ENCODE measurements around the gene IFIT5. TPM values are rescaled to one million over a fixed set of nuclear protein-coding genes. Genes with fewer than 3 reads are reported as not detected.

The IFIT5 gene
- total RNA-seq, 2 experiments from 2014 or later: 25.2 to 25.9 TPM

DNA sequence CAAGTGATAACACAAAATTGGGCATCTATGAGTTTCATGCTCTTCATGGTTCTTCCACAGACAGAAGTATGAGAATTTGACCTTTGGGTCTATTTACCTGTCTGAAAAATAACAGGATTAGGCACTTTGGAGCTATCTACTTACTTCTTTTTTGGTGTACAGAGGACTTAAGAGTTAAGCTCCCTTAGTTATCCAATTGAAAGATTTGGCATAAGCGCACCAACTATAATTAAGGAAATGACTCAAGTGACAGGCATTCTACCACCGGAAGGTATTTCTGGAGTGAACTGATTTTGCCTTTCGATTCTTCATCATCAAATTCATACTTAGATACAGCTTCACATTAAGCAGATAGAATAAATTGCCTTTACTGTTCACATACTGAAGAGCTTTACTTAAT is 43.9 kb downstream of the IFIT5 start:
- Mint-ChIP-seq H3K27ac (no peak overlapping the region), H3K4me1 (ENCODE audit: low read depth) (no peaks in the 10 kb centered on the region), H3K4me3 (no peak overlapping the region), H3K27me3 (peaks cover 12% of the 10 kb centered on the region), H3K36me3 (ENCODE audit: low read depth) (no peaks in the 10 kb centered on the region), H3K9me3 (no peaks in the 10 kb centered on the region)
- Histone ChIP-seq H3K27ac (ENCODE audit: low read depth in 1 of 2, low read length in 2 of 2) (no peak overlapping the region), H3K9me3 (ENCODE audit: control insufficient read depth in 1 of 2, insufficient read depth in 1 of 2, low read length in 2 of 2) (no peaks in the 10 kb centered on the region), H3K4me1 (ENCODE audit: insufficient read depth, low read length) (no peaks in the 10 kb centered on the region), H3K36me3 (ENCODE audit: insufficient read depth, low read length) (no peaks in the 10 kb centered on the region), H3K4me3 (ENCODE audit: low read length) (no peak overlapping the region), H3K27me3 (ENCODE audit: control insufficient read depth in 1 of 2, insufficient read depth in 2 of 2, low read length in 2 of 2) (no peaks in the 10 kb centered on the region)
- ChIA-PET POLR2A (no interaction called here), CTCF (no interaction called here)
- TF ChIP-seq, protein P1, sequence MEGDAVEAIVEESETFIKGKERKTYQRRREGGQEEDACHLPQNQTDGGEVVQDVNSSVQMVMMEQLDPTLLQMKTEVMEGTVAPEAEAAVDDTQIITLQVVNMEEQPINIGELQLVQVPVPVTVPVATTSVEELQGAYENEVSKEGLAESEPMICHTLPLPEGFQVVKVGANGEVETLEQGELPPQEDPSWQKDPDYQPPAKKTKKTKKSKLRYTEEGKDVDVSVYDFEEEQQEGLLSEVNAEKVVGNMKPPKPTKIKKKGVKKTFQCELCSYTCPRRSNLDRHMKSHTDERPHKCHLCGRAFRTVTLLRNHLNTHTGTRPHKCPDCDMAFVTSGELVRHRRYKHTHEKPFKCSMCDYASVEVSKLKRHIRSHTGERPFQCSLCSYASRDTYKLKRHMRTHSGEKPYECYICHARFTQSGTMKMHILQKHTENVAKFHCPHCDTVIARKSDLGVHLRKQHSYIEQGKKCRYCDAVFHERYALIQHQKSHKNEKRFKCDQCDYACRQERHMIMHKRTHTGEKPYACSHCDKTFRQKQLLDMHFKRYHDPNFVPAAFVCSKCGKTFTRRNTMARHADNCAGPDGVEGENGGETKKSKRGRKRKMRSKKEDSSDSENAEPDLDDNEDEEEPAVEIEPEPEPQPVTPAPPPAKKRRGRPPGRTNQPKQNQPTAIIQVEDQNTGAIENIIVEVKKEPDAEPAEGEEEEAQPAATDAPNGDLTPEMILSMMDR (IDR thresholded peaks at IDR 0.05): no peak
- ATAC-seq (ENCODE audit: poor library complexity): no peak
- no peak for DNase-seq
- intact Hi-C loops (cut with DNase I, micrococcal nuclease): no loop called here

DNA sequence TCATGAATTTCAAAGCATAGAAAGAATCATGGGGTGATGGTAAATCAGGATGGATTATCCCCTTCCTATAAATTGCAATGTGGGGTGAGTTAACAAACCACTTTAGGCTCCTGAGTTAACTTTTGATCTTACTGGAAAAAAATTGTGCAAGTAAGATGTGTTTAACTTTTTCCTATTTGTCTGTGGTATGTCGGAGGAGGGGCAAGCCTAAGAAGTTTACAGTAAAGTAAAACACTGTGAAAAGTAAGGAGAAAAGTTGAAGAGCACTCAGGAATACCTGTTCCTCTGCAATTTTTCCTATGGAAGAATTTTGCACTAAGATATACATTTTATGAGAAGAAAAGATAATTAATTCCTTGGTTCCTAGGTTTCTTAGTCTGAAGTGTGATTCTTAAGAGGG is 44.4 kb downstream of the IFIT5 start:
- Histone ChIP-seq H3K27ac (ENCODE audit: low read depth in 1 of 2, low read length in 2 of 2) (no peak overlapping the region), H3K4me1 (ENCODE audit: insufficient read depth, low read length) (no peaks in the 10 kb centered on the region), H3K36me3 (ENCODE audit: insufficient read depth, low read length) (no peaks in the 10 kb centered on the region), H3K9me3 (ENCODE audit: control insufficient read depth in 1 of 2, insufficient read depth in 1 of 2, low read length in 2 of 2) (no peaks in the 10 kb centered on the region), H3K27me3 (ENCODE audit: control insufficient read depth in 1 of 2, insufficient read depth in 2 of 2, low read length in 2 of 2) (no peaks in the 10 kb centered on the region), H3K4me3 (ENCODE audit: low read length) (no peak overlapping the region)
- Mint-ChIP-seq H3K27me3 (peaks cover 12% of the 10 kb centered on the region), H3K36me3 (ENCODE audit: low read depth) (no peaks in the 10 kb centered on the region), H3K4me3 (no peak overlapping the region), H3K4me1 (ENCODE audit: low read depth) (no peaks in the 10 kb centered on the region), H3K9me3 (no peaks in the 10 kb centered on the region), H3K27ac (no peak overlapping the region)
- TF ChIP-seq, protein P1 (IDR thresholded peaks at IDR 0.05): no peak
- DNase-seq (no peak), ATAC-seq (ENCODE audit: poor library complexity) (no peak)
- intact Hi-C loops (cut with DNase I, micrococcal nuclease): no loop called here
- ChIA-PET POLR2A (no interaction called here), CTCF (no interaction called here)

DNA sequence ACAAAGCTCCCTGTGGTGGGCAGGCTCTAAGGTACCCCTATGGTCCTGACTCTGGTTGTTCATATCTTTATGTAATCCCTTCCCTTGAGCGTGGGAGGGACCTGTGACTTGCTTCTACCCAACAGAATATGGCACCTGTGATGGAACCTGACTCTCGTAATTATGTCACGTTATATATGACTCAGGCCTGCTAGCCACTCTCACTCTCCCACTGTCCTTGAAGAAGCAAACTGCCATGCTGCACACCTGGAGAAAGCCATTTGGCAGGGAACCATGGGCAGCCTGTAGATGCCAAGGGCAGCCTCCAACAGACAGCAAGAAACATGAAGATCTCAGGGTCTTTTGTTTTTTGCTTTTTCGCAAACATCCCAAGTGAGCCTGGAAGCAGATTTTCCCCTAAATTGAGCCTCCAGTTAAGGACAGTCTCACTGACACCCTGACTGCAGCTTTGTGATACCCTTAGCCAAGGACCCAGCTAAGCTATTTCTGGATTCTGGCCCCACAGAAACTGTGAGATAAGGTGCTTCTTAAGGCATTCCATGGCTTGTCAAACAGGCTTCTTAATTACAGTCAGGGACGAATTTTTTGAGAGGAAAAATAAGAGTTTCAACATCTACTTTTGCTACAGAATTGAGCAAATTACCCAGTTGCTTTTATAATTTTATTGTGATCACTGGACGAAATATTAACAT is 49.6 kb downstream of the IFIT5 start:
- Mint-ChIP-seq H3K36me3 (ENCODE audit: low read depth) (no peaks in the 10 kb centered on the region), H3K4me3 (no peak overlapping the region), H3K4me1 (ENCODE audit: low read depth) (no peaks in the 10 kb centered on the region), H3K9me3 (no peaks in the 10 kb centered on the region), H3K27ac (no peak overlapping the region), H3K27me3 (peaks cover 11% of the 10 kb centered on the region)
- no peaks in the 10 kb centered on the region for H3K27me3 ChIP-seq (ENCODE audit: control insufficient read depth in 1 of 2, insufficient read depth in 2 of 2, low read length in 2 of 2)
- no peak overlapping the region for H3K4me3 ChIP-seq (ENCODE audit: low read length)
- ATAC-seq (ENCODE audit: poor library complexity): no peak
- H3K4me1 ChIP-seq (ENCODE audit: insufficient read depth, low read length): no peaks in the 10 kb centered on the region
- intact Hi-C loops (cut with DNase I, micrococcal nuclease): no loop called here
- TF ChIP-seq, protein P1 (IDR thresholded peaks at IDR 0.05): no peak
- POLR2A ChIA-PET: no interaction called here
- H3K9me3 ChIP-seq (ENCODE audit: control insufficient read depth in 1 of 2, insufficient read depth in 1 of 2, low read length in 2 of 2): no peaks in the 10 kb centered on the region
- DNase-seq: no peak
- H3K27ac ChIP-seq (ENCODE audit: low read depth in 1 of 2, low read length in 2 of 2): no peak overlapping the region
- CTCF ChIA-PET: no interaction called here
- H3K36me3 ChIP-seq (ENCODE audit: insufficient read depth, low read length): no peaks in the 10 kb centered on the region
